GM19025 (cell line): Measurements from ENCODE around the gene TTLL5.
"Not testable (repeated sequence)": the region's sequence is repeated elsewhere in the genome, so short reads cannot be mapped to it uniquely, and the experiment has no call there.

Source experiments
- ATAC-seq: cut with Tn5 transposase; IDR thresholded peaks from one replicate; pipeline ENCODE4 v1.9.1; 2021; ENCODE audit warnings: mild to moderate bottlenecking, low read depth, moderate library complexity; ENCODE audit not compliant: unreplicated experiment

Gene TTLL5

DNA sequence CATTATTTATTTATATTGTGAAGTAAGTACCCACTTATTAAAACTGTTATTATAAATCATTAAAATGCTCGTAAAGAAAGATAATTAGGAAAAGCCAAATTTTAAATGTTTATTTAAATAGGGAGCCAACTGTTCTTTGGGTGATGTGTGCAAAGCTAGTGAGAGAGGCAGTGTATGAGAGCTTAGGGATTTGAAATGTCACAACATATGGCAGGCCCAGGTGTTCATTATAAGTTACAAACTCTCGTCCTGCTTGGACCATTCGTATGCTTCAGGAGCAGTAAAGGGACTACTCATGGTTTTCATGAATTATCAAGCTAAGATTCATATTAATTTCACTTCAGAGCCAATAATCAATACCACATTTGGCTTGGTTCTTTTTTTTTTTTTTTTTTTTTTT, 166.3 kb downstream of the TTLL5 start:
- ATAC-seq, result no peak

DNA sequence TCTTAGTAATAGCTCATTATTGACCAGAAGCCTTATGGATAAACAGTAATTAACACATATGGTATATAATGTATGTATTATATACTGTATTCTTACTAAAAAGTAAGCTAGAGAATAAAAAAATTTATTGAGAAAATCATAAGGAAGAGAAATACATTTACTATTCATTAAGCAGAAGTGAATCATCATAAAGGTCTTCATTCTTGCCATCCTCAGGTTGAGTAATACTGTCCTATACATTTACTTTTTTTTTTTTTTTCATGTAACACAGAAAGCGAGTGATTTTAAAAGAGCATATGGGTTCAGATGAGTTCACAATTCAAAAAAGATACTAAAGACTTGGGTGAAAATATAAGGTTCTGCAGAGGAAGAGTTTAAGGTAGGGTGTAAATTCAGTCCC, 168.3 kb downstream of the TTLL5 start:
- ATAC-seq, result no peak

- ATAC-seq, result no peak
Observed at GRCh38 chr14:75831455-75831854, 170.4 kb downstream of the TTLL5 start.

DNA sequence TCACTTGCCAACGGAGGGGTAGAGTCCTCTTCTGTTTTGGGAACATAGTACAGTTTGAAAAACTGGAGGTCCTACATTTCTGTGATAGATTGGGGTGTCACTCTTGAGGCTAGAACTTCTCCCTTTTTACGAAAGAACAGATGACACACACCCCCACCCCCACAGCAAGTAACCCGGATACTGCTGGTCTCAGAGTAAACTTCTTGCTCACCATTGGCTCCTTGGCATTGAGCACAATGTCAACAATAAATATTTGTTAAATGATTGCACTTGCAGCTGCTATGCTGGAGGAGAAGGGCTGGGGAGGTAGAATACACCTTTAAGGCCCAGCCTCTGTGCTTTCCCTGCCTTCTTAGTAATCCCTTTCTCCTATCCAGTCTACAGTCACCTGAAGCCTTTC, 170.9 kb downstream of the TTLL5 start:
- no peak for ATAC-seq

GRCh38 chr14:75832621-75833297, 171.7 kb downstream of the TTLL5 start:
- ATAC-seq, result no peak

DNA sequence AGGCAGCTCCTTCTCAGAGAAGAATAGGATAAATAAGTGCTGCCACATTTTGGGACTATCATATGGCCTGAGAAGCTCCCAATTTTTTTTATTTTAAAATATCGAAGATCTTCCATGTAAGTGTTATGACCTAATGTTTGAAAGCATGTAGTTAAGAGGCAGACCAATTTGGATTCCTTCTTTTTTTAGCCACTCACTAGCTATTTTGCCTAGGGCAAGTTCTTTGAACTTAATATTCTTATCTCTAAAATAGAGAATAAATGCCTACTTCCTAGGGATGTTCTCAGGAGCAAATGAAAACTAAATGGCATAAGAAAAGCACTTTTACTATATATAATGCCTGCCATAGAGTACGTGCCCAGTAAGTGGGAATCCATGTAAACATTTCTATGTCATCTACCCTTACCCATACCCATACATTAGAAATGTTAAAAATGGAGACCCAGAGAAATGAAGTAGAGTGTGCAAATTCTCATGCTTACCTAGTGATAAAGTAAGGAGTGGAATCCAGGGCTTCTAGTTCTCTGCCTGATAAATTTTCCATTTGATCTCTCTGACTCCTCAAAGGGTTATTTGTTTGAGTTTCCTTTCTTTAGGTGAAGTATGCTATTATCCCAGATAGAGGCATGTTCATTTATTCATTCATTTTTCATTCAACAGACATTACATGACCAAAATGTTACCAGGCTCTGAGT, 172.4 kb downstream of the TTLL5 start:
- ATAC-seq, result no peak

DNA sequence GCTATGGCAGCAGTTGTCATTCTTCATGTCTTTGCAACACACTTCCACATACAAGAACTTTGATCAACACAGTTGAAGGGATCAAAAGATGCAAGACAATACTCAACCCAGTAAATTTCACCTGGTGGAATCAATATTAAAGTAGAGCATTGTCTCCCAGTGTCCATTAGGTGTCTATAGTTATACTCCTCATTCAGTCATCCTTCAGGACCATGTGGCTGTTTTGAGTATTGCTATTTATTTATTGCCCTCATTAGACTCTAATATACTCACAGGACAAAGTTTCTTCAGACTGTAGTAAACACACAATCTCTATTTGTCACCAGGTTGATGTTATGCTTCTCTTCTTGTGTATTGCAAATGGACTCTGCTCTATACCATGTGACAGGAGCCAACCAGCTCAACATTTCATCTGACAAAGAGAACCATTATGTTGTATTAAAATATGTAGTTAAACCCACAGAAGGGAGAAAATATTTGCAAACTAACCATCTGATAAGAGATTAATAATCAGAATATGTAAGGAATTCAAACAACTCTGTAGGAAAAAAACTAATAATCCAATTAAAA, 174.2 kb downstream of the TTLL5 start:
- ATAC-seq, result no peak

- ATAC-seq, result no peak
Observed at GRCh38 chr14:75835737-75836136, 174.7 kb downstream of the TTLL5 start.

- no peak for ATAC-seq
Observed at GRCh38 chr14:75837151-75837787, 176.2 kb downstream of the TTLL5 start.

DNA sequence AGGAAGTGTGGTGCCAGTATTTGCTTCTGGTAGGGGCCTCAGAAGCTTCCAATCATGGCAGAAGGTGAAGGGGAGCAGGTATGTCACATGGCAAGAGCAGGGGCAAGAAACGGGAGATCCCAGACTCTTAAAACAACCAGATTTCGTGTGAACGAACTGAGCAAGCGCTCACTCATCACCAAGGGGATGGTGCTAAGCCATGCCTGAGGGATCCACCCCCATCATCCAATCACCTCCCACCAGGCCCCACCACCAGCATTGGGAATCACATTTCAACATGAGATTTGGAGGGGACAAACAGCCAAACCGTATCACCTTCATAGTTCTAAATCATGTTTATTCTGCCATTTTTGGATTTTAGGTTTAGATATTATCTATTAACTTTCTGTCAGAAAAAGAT, 179.9 kb downstream of the TTLL5 start:
- ATAC-seq, result no peak

DNA sequence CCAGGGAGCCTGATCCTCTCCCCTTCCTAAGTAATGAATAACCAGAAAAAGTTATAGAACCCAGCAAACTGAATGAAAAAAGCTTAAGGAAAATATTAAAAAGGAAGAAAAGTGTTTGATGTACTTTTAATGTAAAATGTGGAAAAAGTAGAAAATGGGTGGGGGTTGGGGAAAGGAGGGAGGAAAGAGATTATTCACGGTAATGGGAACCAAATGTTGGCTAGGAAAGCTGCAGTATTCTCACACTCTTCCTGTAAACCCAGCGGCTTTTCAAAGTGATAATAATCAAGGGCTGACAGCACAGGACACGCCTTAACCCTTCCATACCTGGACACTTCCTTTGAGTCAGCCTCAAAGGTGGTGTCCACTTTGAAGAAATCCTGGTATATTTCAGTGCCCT, 181.5 kb downstream of the TTLL5 start:
- no peak for ATAC-seq

DNA sequence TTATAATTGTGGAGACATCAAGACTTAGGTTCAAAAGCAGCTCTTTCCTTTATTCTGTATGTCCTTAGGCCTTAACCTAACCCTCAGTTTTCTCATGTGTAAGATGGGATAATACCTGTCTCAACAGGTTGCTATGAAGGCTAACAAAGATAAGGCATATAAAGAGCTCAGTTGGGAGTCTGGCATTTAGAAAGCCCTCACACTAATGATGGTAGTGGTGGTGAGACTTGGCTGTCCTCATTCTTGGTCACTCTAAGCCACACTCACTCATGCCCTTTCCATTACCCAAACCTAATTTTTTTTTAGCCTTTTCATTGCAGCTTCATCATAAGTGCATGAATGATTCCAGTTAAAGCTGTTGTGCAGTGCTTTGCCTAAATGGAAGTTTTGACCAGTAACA, 183.4 kb downstream of the TTLL5 start:
- no peak for ATAC-seq

DNA sequence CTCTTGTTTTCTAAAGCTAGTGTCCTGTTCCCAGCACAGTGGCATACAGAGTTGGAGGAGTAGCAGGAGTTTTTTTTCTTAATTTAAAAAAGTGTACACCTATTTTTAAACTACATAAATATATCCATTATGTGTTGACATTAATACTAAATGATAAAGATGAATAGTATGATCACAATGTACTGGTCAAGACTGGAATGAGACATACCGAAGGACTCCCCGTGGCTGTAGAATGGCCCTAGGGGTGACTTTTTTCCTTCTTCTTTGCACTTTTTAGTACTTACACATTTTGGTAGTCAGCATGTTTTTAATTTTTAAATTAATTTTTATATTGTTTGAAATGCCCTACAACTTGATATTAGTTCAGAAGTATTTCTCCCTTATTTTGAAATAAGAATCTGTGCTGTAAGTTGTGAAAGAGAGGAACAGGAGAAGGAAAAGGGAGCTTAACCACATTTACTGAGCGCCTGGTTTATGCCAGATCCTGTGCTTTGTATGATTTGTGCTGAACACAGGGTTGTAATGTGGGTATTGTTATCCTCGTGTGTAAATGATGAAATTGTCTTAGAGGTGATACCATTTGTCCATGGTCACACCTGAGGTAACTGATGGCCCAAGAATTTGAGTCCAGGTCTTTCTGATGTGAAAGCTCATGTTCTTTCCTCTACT, 184.2 kb downstream of the TTLL5 start:
- ATAC-seq, result no peak

DNA sequence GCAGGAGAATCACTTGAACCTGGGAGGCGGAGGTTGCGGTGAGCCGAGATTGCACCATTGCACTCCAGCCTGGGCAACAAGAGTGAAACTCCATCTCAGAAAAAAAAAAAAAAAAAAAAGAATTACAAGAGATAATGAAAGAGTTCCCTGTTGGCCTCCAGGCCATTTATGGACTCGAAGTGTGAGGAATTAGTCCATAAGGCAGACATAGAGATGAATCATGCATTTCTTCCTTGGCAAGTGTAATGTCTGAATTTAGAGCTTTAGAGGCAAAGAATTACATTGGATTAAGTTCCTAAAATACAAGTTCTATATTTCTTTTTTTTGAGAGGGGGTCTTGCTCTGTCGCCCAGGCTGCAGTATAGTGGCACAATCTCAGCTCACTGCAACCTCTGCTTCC, 185.6 kb downstream of the TTLL5 start:
- ATAC-seq, result not testable (repeated sequence)

DNA sequence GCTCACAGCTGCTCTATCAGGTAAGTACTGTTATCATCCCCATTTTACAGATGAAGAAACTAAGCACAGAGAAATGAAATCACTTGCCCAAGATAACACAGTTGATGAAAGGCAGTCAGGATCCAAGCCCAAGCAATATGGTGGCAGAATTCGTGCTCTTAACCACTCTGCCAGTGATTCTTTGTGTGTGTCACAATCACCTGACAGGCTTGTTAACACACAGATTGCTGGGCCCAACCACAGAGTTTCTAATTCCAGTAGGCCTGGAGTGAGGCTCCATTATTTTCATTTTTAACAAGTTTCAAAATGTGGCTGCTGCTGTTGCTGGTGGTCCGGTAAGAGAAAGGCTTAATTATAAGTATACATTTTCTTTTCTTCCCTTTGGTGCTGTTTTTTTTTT, 186.5 kb downstream of the TTLL5 start:
- ATAC-seq, result no peak

DNA sequence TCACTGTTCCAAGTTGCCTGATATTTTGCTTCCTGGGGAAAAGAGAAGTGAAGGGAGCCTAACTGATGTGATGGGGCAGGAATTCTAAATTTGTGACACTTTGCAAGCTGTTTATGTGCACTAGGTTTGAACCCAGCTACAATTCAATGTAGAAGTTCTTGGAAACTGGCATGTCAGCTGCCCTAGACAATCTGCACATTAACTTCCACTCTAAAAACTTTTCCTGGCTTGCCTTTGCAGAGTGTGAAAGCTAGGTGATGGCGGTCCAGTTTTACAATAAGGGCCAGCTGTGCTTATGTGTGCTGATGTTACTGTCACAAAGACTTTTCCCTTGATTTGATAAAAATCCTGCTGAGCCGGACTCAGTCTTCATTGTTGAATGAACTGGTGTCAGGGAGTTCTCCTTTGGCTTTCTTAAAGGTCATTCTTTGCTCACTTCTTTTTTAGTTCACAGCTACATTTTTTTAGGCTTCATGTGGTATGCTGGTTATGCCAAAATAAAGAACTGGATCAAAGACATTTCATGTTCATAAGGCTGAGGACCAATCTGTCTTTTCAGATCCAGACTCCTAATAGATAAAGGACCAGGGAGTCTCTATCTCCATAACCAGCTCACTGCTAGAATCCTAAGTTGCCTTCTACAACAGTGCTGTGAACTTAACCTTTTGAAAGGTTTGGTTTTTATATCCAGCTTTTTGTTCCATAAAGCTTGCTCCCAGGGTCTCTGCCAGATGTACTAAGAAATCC, 187.3 kb downstream of the TTLL5 start:
- no peak for ATAC-seq

- ATAC-seq, result no peak
Observed at GRCh38 chr14:75849300-75849895, 188.4 kb downstream of the TTLL5 start.

DNA sequence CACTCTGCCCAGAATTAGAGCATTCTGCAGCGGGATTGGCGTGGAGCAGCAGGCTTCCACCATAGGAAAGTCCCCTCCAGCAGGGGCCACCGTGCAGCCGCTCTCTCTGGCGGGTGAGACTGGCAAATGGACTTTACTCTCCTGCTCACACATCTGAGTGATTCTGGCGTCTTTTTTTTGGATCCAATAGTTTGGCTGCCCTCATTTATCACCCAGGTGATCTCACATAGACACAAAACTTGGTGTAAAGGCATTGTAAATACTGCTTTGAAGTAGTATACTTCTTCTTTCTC, 190.5 kb downstream of the TTLL5 start:
- ATAC-seq, result no peak

DNA sequence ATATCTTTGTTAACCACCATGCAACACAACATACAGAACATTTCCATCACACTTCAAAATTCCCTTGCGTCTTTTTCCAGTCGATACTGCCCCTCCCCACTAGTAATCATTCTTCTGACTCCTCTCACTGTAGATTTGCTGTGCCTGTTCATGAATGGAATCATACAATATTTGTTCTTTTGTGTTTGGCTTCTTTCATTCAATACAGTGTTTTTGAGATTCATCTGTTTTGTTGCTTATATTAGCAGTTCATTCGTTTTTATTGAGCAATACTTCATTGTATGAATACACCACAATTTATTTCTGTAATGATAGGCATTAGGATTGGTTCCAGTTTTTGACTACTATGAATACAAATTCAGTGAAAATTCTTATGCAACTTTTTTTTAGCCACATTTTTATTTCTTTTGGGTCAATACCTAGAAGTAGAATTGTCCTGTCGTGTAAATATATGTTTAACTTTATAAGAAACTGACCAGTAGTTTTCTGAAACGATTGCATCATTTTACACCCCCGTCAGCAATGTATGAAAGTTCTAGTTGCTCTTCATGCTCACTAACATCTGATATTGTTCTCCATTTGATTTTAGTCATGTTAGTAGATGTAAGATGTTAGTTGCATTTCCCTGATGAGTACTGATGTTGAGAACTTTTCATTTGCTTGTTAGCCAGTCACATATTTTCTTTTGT, 193.2 kb downstream of the TTLL5 start:
- no peak for ATAC-seq

GRCh38 chr14:75857199-75857598, 196.2 kb downstream of the TTLL5 start:
- no peak for ATAC-seq
